Fibroblast of lung (primary cell): ENCODE data around the gene CLIC1. TPM values are rescaled to one million over a fixed set of nuclear protein-coding genes. Genes with fewer than 3 reads are reported as not detected.
"Not testable (repeated sequence)": the region's sequence is repeated elsewhere in the genome, so short reads cannot be mapped to it uniquely, and the experiment has no call there.

Experiments
- DNase-seq, 2 donors: peaks; one replicate each; pipeline versions ENCODE4 v3.0.0 to v3.0.0-alpha.2; 2010; ENCODE audit warnings: low read depth in 2 of 2
- H2AFZ ChIP-seq: 2 replicates; pipeline ENCODE4 v1.5.1; 2012; ENCODE audit warnings: low read length, control low read depth, inconsistent platforms
- H3K27ac ChIP-seq: 2 replicates; pipeline ENCODE4 v1.5.1; 2011; ENCODE audit warnings: low read length, control low read depth; ENCODE audit not compliant: insufficient read depth
- H3K27me3 ChIP-seq: 2 replicates; pipeline ENCODE4 v1.5.1; 2011; ENCODE audit warnings: mild to moderate bottlenecking, low read length; ENCODE audit not compliant: control insufficient read depth, insufficient read depth
- H3K36me3 ChIP-seq: 2 replicates; pipeline ENCODE4 v1.5.1; 2011; ENCODE audit warnings: low read length; ENCODE audit not compliant: control insufficient read depth, insufficient read depth
- H3K4me1 ChIP-seq: 2 replicates; pipeline ENCODE4 v1.5.1; 2011; ENCODE audit warnings: low read length; ENCODE audit not compliant: control insufficient read depth, insufficient read depth; ENCODE audit errors: extremely low read depth
- H3K4me2 ChIP-seq: 2 replicates; pipeline ENCODE4 v1.5.1; 2011; ENCODE audit warnings: low read length, control low read depth; ENCODE audit not compliant: insufficient read depth; ENCODE audit errors: extremely low read depth
- H3K4me3 ChIP-seq, 4 experiments: fragments of 200-600 bp in 1 of 4; sonication (generic) in 1 of 4; replicated peaks in 1 of 4; 2 replicates each; pipeline ENCODE4 v1.5.1; 2011 to 2016; ENCODE audit warnings: low read length in 4 of 4, low read depth in 3 of 4, mild to moderate bottlenecking in 3 of 4, control low read depth in 2 of 4, inconsistent platforms in 1 of 4, mixed read lengths in 1 of 4; ENCODE audit not compliant: insufficient read depth in 1 of 4; ENCODE audit errors: control extremely low read depth in 1 of 4
- H3K79me2 ChIP-seq: 2 replicates; pipeline ENCODE4 v1.5.1; 2012; ENCODE audit warnings: mild to moderate bottlenecking, low read length, inconsistent platforms; ENCODE audit not compliant: control insufficient read depth, insufficient read depth
- H3K9ac ChIP-seq: 2 replicates; pipeline ENCODE4 v1.5.1; 2011; ENCODE audit warnings: mild to moderate bottlenecking, low read length, control low read depth; ENCODE audit not compliant: insufficient read depth
- H3K9me3 ChIP-seq: 2 replicates; pipeline ENCODE4 v1.5.1; 2012; ENCODE audit warnings: low read depth, low read length; ENCODE audit not compliant: control insufficient read depth, insufficient read depth
- H4K20me1 ChIP-seq: 2 replicates; pipeline ENCODE4 v1.5.1; 2011; ENCODE audit warnings: low read length; ENCODE audit not compliant: control insufficient read depth, insufficient read depth; ENCODE audit errors: extremely low read depth
- CTCF ChIP-seq, 2 donors: IDR thresholded peaks in 1 of 2; conservative IDR thresholded peaks in 1 of 2; 1 replicate in 1 of 2; 2 replicates in 1 of 2; pipeline ENCODE4 v1.5.1; 2011 to 2012; ENCODE audit warnings: low read length in 2 of 2, control low read depth in 1 of 2, inconsistent platforms in 1 of 2, low read depth in 1 of 2, mild to moderate bottlenecking in 1 of 2
- EZH2 ChIP-seq: IDR thresholded peaks from 2 replicates; pipeline ENCODE4 v1.5.1; 2012; ENCODE audit warnings: low read length, control low read depth, mild to moderate bottlenecking; ENCODE audit errors: missing control alignments
- polyA plus RNA-seq, 2 donors: library from polyadenylated mRNA; depleted of rRNA in 1 of 2; stranded (reverse) in 1 of 2; unstranded in 1 of 2; fragments of >200 nt; gene quantifications; 2 replicates each; pipeline ENCODE4 v1.2.1, GENCODE V29; 2011 to 2012; ENCODE audit warnings: missing spikeins in 1 of 2
- total RNA-seq: library from RNA; depleted of rRNA; stranded (reverse); fragments of >200 nt; gene quantifications from 2 replicates; pipeline ENCODE4 v1.2.1, GENCODE V29; 2014

Gene CLIC1
- total and polyA plus RNA-seq, 2 donors (not counting 1 experiment from before 2014, with no cell fraction given) = 615 to 639 TPM

- no peaks in the 10 kb centered on the region for H3K79me2 ChIP-seq
- H3K4me3 ChIP-seq = no peak overlapping the region
- peaks cover 20% of the 10 kb centered on the region for H3K27me3 ChIP-seq
- H2AFZ ChIP-seq = no peak overlapping the region
- H3K4me1 ChIP-seq = no peaks in the 10 kb centered on the region
- H3K9me3 ChIP-seq = no peaks in the 10 kb centered on the region
- H3K27ac ChIP-seq = no peak overlapping the region
- DNase-seq = no peak
- no peak for TF ChIP-seq CTCF (conservative IDR thresholded peaks at IDR 0.05 in 1 of 2, IDR thresholded peaks at IDR 0.05 in 1 of 2; ENCODE audit: low read depth in 1 of 2, low read length in 2 of 2)
- no peak for TF ChIP-seq EZH2
- no peak overlapping the region for H3K4me2 ChIP-seq
- H4K20me1 ChIP-seq = no peaks in the 10 kb centered on the region
- H3K36me3 ChIP-seq = no peaks in the 10 kb centered on the region
- no peak overlapping the region for H3K9ac ChIP-seq
These were observed 24.0 kb downstream of the CLIC1 start for GRCh38 chr6:31712296-31712695.

GRCh38 chr6:31711233-31711632, 25.1 kb downstream of the CLIC1 start:
- Histone ChIP-seq H3K27ac (no peak overlapping the region), H3K9ac (no peak overlapping the region)

GRCh38 chr6:31710523-31711219, 25.7 kb downstream of the CLIC1 start:
- Histone ChIP-seq H3K4me2 (no peak overlapping the region), H3K27ac (no peak overlapping the region), H3K4me3 (no peak overlapping the region), H3K9me3 (no peaks in the 10 kb centered on the region), H4K20me1 (no peaks in the 10 kb centered on the region), H3K4me1 (no peaks in the 10 kb centered on the region), H3K9ac (no peak overlapping the region), H3K27me3 (peaks cover 20% of the 10 kb centered on the region), H2AFZ (no peak overlapping the region), H3K36me3 (no peaks in the 10 kb centered on the region), H3K79me2 (no peaks in the 10 kb centered on the region)
- TF ChIP-seq CTCF (conservative IDR thresholded peaks at IDR 0.05 in 1 of 2, IDR thresholded peaks at IDR 0.05 in 1 of 2; ENCODE audit: low read depth in 1 of 2, low read length in 2 of 2) (no peak), EZH2 (no peak)
- DNase-seq = no peak

More at GRCh38 chr6:31711233-31711632, 25.1 kb downstream of the CLIC1 start:
- H3K27me3 ChIP-seq = peaks cover 20% of the 10 kb centered on the region
- no peaks in the 10 kb centered on the region for H4K20me1 ChIP-seq
- H3K4me3 ChIP-seq = no peak overlapping the region
- no peaks in the 10 kb centered on the region for H3K79me2 ChIP-seq
- TF ChIP-seq CTCF (conservative IDR thresholded peaks at IDR 0.05 in 1 of 2, IDR thresholded peaks at IDR 0.05 in 1 of 2; ENCODE audit: low read depth in 1 of 2, low read length in 2 of 2) (no peak), EZH2 (no peak)
- H3K36me3 ChIP-seq = no peaks in the 10 kb centered on the region
- no peak overlapping the region for H2AFZ ChIP-seq
- DNase-seq = no peak
- H3K4me2 ChIP-seq = no peak overlapping the region
- no peaks in the 10 kb centered on the region for H3K4me1 ChIP-seq
- no peaks in the 10 kb centered on the region for H3K9me3 ChIP-seq

GRCh38 chr6:31709157-31709556, 27.2 kb downstream of the CLIC1 start:
- H3K4me3 ChIP-seq, H3K4me1 ChIP-seq, H4K20me1 ChIP-seq, H2AFZ ChIP-seq, H3K27ac ChIP-seq, H3K9ac ChIP-seq, H3K9me3 ChIP-seq, H3K79me2 ChIP-seq, DNase-seq, H3K36me3 ChIP-seq, H3K4me2 ChIP-seq: not testable (repeated sequence)
- peaks cover 18% of the 10 kb centered on the region for H3K27me3 ChIP-seq
